NOMO-1 (cell line): ENCODE results near the gene FNDC4.

ENCODE experiments used
- DNase-seq, 2 experiments: peaks; one replicate each; lab custom pipeline; 2025; ENCODE audit not compliant: unreplicated experiment in 2 of 2; lab: John Stamatoyannopoulos, UW

FNDC4 gene

GRCh38 chr2:27494284-27494943 is 586 bp downstream of the FNDC4 start:
- no peak for DNase-seq

GRCh38 chr2:27493948-27494283 is 1.1 kb downstream of the FNDC4 start:
- no peak for DNase-seq

GRCh38 chr2:27492557-27492956 is 2.4 kb downstream of the FNDC4 start:
- DNase-seq, result no peak

GRCh38 chr2:27489498-27490397 is 5.3 kb downstream of the FNDC4 start, which contains the start of gene IFT172:
Gene IFT172 (minus strand): TSS chr2:27489743. CDS start chr2:27489653, 90 bp downstream.
- DNase-seq, result peak; percentile 99

- DNase-seq, result no peak
These were observed 5.9 kb downstream of the FNDC4 start for GRCh38 chr2:27489118-27489497.

- DNase-seq, result no peak
These were observed 9.5 kb downstream of the FNDC4 start for GRCh38 chr2:27485496-27485895.

- no peak for DNase-seq
These were observed 23.0 kb downstream of the FNDC4 start for GRCh38 chr2:27471961-27472360.

- DNase-seq, result no peak
These were observed 30.6 kb downstream of the FNDC4 start for GRCh38 chr2:27464443-27464842.

GRCh38 chr2:27461118-27461517 is 33.9 kb downstream of the FNDC4 start:
- DNase-seq, result no peak

- DNase-seq, result no peak
These were observed 41.0 kb downstream of the FNDC4 start for GRCh38 chr2:27453968-27454367.

GRCh38 chr2:27451095-27451494 is 43.9 kb downstream of the FNDC4 start:
- DNase-seq, result no peak

GRCh38 chr2:27448381-27448780 is 46.6 kb downstream of the FNDC4 start:
- no peak for DNase-seq

- no peak for DNase-seq
These were observed 48.9 kb downstream of the FNDC4 start for GRCh38 chr2:27446057-27446456.

GRCh38 chr2:27445615-27446014 is 49.4 kb downstream of the FNDC4 start:
- no peak for DNase-seq

GRCh38 chr2:27445155-27445554 is 49.8 kb downstream of the FNDC4 start:
- DNase-seq, result no peak

GRCh38 chr2:27442920-27443282 is 52.1 kb downstream of the FNDC4 start:
- no peak for DNase-seq

- no peak for DNase-seq
These were observed 52.8 kb downstream of the FNDC4 start, which contains the start of gene KRTCAP3 for GRCh38 chr2:27441958-27442919. Gene KRTCAP3 (plus strand): TSS chr2:27442381. CDS start chr2:27442413, 32 bp downstream.
